Islet precursor cell (in vitro differentiated cells): ENCODE results near the gene UNC45A.
"Not testable (repeated sequence)": the region's sequence is repeated elsewhere in the genome, so short reads cannot be mapped to it uniquely, and the experiment has no call there.

Experiments used
- DNase-seq: peaks from one replicate; pipeline ENCODE4 v3.0.0-alpha.2; 2018

Gene UNC45A

DNA sequence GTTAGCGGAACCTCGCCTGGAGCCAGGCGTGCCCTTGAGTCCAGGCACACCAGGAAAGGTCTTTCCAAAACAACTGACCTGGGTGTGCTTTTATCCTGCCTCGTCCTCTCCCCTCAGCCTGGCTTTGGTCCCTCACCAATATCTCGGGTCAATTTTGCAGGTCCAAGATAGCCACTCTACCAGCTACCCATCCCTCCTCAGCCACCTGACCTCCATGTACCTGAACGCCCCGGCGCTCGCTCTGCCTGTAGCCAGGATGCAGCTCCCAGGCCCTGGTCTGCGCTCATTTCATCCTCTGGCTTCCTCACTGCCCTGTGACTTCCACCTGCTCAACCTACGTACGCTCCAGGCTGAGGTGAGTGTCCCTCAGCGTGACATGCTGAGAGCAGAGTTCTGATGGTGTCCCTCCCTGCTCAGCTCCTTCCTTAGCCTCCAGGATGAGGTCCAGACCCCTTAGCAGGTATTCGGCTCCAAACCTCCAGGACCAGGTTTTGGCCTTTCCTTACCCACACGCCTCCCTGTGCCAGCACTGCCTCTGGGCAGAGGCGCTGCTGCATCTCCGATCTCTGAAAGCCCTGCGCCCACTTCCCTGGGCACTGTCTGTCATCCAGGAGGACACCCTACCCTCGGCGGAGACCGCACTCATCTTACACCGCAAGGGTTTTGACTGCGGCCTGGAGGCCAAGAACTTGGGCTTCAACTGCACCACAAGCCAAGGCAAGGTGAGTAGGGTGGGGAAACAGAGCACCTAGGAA lies 16.9 kb upstream of the UNC45A start:
- DNase-seq = no peak

- DNase-seq = no peak
These were observed 16.2 kb upstream of the UNC45A start for GRCh38 chr15:90918835-90919234.

GRCh38 chr15:90921887-90922286 lies 13.2 kb upstream of the UNC45A start:
- DNase-seq = no peak

GRCh38 chr15:90922712-90923322 lies 12.3 kb upstream of the UNC45A start:
- not testable (repeated sequence) for DNase-seq

DNA sequence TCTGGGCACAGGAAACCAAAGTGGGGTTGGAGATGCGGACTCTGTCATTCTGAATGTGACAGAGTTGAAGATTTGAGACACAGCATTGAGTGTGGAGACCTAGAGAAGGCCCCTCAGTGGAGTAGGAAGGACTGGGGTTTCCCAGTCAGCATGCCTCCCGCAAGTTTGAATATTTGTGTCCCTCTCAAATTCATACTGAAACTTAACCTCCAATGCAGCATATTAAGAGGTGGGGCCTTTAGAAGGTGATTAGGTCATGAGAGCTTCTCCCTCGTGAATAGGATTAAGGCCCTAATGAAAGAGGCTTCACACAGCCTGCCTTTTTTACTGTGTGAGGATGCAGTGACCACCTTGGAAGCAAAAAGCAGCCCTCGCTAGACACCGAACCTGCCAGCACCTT lies 10.7 kb upstream of the UNC45A start:
- DNase-seq = no peak

- DNase-seq = not testable (repeated sequence)
These were observed 8.3 kb upstream of the UNC45A start for GRCh38 chr15:90926766-90927165.

GRCh38 chr15:90928106-90928505 lies 7.0 kb upstream of the UNC45A start:
- DNase-seq = not testable (repeated sequence)

GRCh38 chr15:90929246-90930019 lies 5.7 kb upstream of the UNC45A start:
- no peak for DNase-seq

- no peak for DNase-seq
These were observed 4.1 kb upstream of the UNC45A start for GRCh38 chr15:90930861-90931574.

- DNase-seq = no peak
These were observed 3.6 kb upstream of the UNC45A start for GRCh38 chr15:90931575-90931827.

DNA sequence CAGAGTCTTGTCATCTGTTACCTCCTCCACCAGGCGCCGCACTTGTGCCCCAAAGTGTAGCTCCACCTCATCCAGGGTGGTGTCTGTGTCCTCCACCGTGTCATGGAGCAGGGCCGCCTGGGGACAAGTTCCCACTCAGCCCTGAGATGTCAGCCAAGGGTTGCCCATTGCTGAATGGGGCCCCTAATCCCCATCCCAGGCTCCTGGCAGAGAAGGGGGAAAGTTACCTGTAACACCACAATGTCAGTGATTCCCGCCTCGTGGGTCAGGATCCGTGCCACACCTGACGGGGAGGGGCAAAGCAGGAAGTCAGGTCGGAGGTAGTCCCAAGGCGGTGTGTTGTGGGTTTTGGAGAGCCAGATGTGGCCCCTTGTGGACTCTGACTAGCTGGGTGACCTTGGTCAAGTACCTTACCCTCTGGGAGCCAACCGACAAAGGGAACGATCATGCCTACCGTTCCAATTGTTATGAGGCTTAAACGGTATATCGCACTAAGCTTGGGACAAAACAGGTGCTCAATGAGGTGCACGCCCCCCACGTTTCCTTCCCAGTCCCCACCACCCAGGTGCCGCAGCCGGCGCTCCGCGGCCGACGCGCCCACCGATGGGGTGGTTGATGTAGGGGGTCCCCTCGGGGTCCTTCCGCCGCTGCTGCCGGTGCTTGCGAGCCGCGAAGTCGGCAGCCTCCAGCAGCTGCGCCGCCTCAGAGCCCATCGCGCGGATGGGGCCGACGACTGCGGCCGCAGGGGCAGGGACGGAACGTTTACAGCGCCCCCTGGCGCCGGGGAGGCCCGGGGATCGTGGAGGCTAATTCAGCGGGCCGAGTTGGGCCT lies 3.0 kb upstream of the UNC45A start, which contains the start of gene HDDC3:
Gene HDDC3, minus strand, starts transcription at position 722 of the 832 bp plus-strand sequence. Its CDS starts 9 bp downstream, at position 713.
- peak; percentile 94 for DNase-seq

GRCh38 chr15:90932660-90932991 lies 2.5 kb upstream of the UNC45A start:
- DNase-seq = no peak

DNA sequence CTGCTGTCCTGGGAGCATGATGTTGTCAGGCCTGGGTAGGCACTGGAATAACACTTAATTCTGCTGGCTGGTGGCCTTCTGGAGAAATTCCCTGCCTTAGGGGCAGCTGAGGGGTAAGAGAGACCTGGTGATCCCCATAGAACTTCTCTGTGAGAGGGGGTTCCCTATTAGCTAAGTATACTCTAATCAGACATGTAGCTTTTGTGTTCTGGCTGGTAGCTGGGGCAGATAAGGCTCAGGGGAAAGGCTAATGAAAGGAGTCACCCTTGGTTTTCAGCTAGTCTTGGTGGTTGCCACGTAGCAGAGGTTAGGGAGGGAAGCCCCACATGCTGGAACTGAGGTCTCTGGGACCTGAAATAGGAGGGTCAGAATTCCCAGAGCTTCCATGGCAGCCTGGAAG lies 1.8 kb upstream of the UNC45A start:
- no peak for DNase-seq

- peak; percentile 95 for DNase-seq
These were observed 683 bp upstream of the UNC45A start for GRCh38 chr15:90934256-90934948.

DNA sequence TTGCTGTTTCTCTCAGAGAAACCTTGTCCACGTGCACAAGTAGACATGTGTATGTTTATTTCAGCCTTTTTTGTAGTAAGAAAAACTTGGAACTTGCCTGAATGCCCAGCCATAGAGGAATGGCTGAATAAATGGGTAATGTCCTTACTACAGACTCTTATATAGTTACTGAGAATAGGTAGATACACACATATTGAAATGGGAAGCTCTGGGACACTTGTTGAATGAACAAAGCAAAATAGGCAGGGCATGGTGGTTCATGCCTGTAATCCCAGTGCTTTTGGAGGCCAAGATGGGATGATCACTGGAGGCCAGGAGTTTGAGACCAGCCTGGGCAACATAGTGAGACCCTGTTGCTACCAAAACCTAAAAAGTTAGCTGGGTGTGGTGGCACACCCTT lies 1.7 kb downstream of the UNC45A start:
- no peak for DNase-seq

GRCh38 chr15:90938261-90938660 lies 3.2 kb downstream of the UNC45A start:
- no peak for DNase-seq

DNA sequence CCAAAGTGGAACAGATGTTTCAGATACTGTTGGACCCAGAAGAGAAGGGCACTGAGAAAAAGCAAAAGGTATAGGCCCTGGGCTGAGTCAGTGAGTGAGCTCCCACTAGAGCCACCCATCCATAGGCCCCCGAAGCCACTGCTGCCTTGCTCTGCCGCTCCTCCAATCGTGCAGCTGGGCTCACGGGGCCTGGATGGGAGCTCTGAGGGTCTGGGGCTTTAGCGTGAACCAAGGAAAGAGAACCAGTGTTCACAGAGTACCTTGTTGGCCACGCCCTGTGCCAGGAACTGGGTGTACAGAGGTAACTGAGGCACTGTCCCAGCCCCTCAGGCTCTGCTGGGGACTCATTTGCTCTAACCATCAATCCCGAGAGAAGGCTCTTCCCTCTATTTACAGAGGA lies 4.7 kb downstream of the UNC45A start:
- no peak for DNase-seq

GRCh38 chr15:90941038-90941437 lies 6.0 kb downstream of the UNC45A start:
- no peak for DNase-seq

GRCh38 chr15:90942354-90943120 lies 7.5 kb downstream of the UNC45A start:
- no peak for DNase-seq

- DNase-seq = no peak
These were observed 10.0 kb downstream of the UNC45A start for GRCh38 chr15:90945091-90945490.

GRCh38 chr15:90946538-90946937 lies 11.5 kb downstream of the UNC45A start:
- DNase-seq = no peak
